ENCODE data around the gene GCNT2.

DNA sequence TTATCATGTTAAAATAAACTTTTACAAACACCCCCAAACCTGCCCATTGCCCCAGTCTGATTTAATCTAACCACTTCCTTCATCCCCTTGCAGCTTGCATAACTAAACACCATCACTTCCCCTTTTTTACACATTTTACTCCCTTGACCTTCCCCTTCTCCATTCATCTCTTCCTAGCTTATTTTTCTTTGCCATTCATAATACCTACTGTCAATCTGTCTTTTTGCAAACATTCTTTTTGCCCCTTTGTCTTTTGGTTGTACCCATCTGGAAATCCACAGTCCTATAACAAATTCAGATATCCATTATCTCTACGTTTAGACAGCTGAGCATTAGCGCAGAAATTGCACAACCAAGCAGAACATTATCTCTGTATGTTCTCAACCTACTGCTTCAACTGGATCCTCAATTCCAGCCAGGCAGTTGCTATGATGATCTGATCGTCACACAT lies 122.1 kb downstream of the GCNT2 start:
- TF ChIP-seq, protein P1, sequence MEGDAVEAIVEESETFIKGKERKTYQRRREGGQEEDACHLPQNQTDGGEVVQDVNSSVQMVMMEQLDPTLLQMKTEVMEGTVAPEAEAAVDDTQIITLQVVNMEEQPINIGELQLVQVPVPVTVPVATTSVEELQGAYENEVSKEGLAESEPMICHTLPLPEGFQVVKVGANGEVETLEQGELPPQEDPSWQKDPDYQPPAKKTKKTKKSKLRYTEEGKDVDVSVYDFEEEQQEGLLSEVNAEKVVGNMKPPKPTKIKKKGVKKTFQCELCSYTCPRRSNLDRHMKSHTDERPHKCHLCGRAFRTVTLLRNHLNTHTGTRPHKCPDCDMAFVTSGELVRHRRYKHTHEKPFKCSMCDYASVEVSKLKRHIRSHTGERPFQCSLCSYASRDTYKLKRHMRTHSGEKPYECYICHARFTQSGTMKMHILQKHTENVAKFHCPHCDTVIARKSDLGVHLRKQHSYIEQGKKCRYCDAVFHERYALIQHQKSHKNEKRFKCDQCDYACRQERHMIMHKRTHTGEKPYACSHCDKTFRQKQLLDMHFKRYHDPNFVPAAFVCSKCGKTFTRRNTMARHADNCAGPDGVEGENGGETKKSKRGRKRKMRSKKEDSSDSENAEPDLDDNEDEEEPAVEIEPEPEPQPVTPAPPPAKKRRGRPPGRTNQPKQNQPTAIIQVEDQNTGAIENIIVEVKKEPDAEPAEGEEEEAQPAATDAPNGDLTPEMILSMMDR (IDR thresholded peaks at IDR 0.05 in 4 of 5, conservative IDR thresholded peaks at IDR 0.05 in 1 of 5): no peak
- TF ChIP-seq POLR2A (IDR thresholded peaks at IDR 0.05): no peak

Measured in gastrocnemius medialis (tissue), 4 donors.